Activated naive CD4-positive, alpha-beta T cell treated with anti-CD3 and anti-CD28 coated beads, Interleukin-2, amount 50 U/mL, for 16 hours (primary cell): ENCODE data around the gene SSH2.
"Not testable (repeated sequence)": the region's sequence is repeated elsewhere in the genome, so short reads cannot be mapped to it uniquely, and the experiment has no call there.

Experiments used
- DNase-seq: peaks from one replicate; pipeline ENCODE4 v3.0.0-alpha.2; 2020

SSH2 gene

GRCh38 chr17:29697371-29697770 lies 232.7 kb downstream of the SSH2 start:
- DNase-seq: no peak

GRCh38 chr17:29694918-29695563 lies 235.0 kb downstream of the SSH2 start:
- no peak for DNase-seq

GRCh38 chr17:29693751-29694150 lies 236.3 kb downstream of the SSH2 start:
- no peak for DNase-seq

GRCh38 chr17:29687596-29687995 lies 242.4 kb downstream of the SSH2 start:
- DNase-seq: no peak

GRCh38 chr17:29686993-29687590 lies 242.9 kb downstream of the SSH2 start:
- no peak for DNase-seq

GRCh38 chr17:29683481-29683880 lies 246.5 kb downstream of the SSH2 start:
- no peak for DNase-seq

GRCh38 chr17:29682987-29683386 lies 247.0 kb downstream of the SSH2 start:
- no peak for DNase-seq

GRCh38 chr17:29682054-29682453 lies 248.0 kb downstream of the SSH2 start:
- DNase-seq: no peak

GRCh38 chr17:29677824-29678223 lies 252.2 kb downstream of the SSH2 start:
- no peak for DNase-seq

- DNase-seq: no peak
Observed at GRCh38 chr17:29677221-29677791, 252.7 kb downstream of the SSH2 start.

- DNase-seq: not testable (repeated sequence)
Observed at GRCh38 chr17:29675961-29676360, 254.1 kb downstream of the SSH2 start.

- DNase-seq: peak; percentile 17
Observed at GRCh38 chr17:29674281-29674680, 255.7 kb downstream of the SSH2 start.

GRCh38 chr17:29671661-29672060 lies 258.4 kb downstream of the SSH2 start:
- no peak for DNase-seq

- no peak for DNase-seq
Observed at GRCh38 chr17:29669266-29669665, 260.8 kb downstream of the SSH2 start.

GRCh38 chr17:29667969-29668368 lies 262.1 kb downstream of the SSH2 start:
- DNase-seq: no peak

GRCh38 chr17:29665481-29665810 lies 264.6 kb downstream of the SSH2 start:
- DNase-seq: no peak

- no peak for DNase-seq
Observed at GRCh38 chr17:29664743-29665480, 265.1 kb downstream of the SSH2 start.

- DNase-seq: no peak
Observed at GRCh38 chr17:29663155-29663554, 266.9 kb downstream of the SSH2 start.

- DNase-seq: no peak
Observed at GRCh38 chr17:29661213-29661612, 268.8 kb downstream of the SSH2 start.

GRCh38 chr17:29659155-29659554 lies 270.9 kb downstream of the SSH2 start:
- no peak for DNase-seq

- no peak for DNase-seq
Observed at GRCh38 chr17:29655323-29655722, 274.7 kb downstream of the SSH2 start.

- DNase-seq: no peak
Observed at GRCh38 chr17:29653995-29654714, 275.9 kb downstream of the SSH2 start.

GRCh38 chr17:29652976-29653375 lies 277.1 kb downstream of the SSH2 start:
- DNase-seq: no peak
